H9 (cell line): ENCODE results near the gene SLC2A10. TPM values are rescaled to one million over a fixed set of nuclear protein-coding genes. Genes with fewer than 3 reads are reported as not detected.
A peak's percentile ranks its signal among the peaks of the same experiment; 100 is the strongest.

ENCODE experiments used
- DNase-seq: peaks from one replicate; pipeline ENCODE4 v3.0.0-alpha.2; 2017
- H2AFZ ChIP-seq: one replicate; pipeline ENCODE4 v1.6.1; 2013; ENCODE audit warnings: mild to moderate bottlenecking, low read length, control low read depth, moderate library complexity
- H2AK5ac ChIP-seq: 2 replicates; pipeline ENCODE4 v1.6.1; 2013; ENCODE audit warnings: low read length, control low read depth, mixed read lengths; ENCODE audit not compliant: insufficient read length
- H2BK120ac ChIP-seq: one replicate; pipeline ENCODE4 v1.6.1; 2013; ENCODE audit warnings: low read depth, mild to moderate bottlenecking, low read length, control low read depth, inconsistent platforms; ENCODE audit not compliant: poor library complexity, severe bottlenecking
- H2BK12ac ChIP-seq: 2 replicates; pipeline ENCODE4 v1.6.1; 2013; ENCODE audit warnings: low read length, control low read depth, mixed read lengths, low read depth; ENCODE audit not compliant: insufficient read length
- H2BK15ac ChIP-seq: 2 replicates; pipeline ENCODE4 v1.6.1; 2013; ENCODE audit warnings: low read depth, low read length, control low read depth
- H2BK20ac ChIP-seq: one replicate; pipeline ENCODE4 v1.6.1; 2013; ENCODE audit warnings: low read depth, mild to moderate bottlenecking, low read length, control low read depth, inconsistent platforms; ENCODE audit not compliant: poor library complexity, severe bottlenecking
- H2BK5ac ChIP-seq: 2 replicates; pipeline ENCODE4 v1.6.1; 2013; ENCODE audit warnings: low read length, control low read depth, mixed read lengths; ENCODE audit not compliant: insufficient read length
- H3K14ac ChIP-seq: 2 replicates; pipeline ENCODE4 v1.6.1; 2013; ENCODE audit warnings: low read length, control low read depth; ENCODE audit not compliant: insufficient read depth
- H3K18ac ChIP-seq: 2 replicates; pipeline ENCODE4 v1.6.1; 2013; ENCODE audit warnings: low read depth, mild to moderate bottlenecking, mixed read lengths, low read length, control low read depth; ENCODE audit not compliant: insufficient read length
- H3K23ac ChIP-seq: 2 replicates; pipeline ENCODE4 v1.6.1; 2013; ENCODE audit warnings: low read length, control low read depth, mixed read lengths, low read depth; ENCODE audit not compliant: insufficient read length
- H3K23me2 ChIP-seq: 2 replicates; pipeline ENCODE4 v1.6.1; 2013; ENCODE audit warnings: low read depth, mild to moderate bottlenecking, mixed read lengths, low read length, control low read depth; ENCODE audit not compliant: insufficient read length, poor library complexity, severe bottlenecking
- H3K27ac ChIP-seq: 2 replicates; pipeline ENCODE4 v1.5.1; 2013; ENCODE audit warnings: low read length, control low read depth, mixed read lengths, low read depth; ENCODE audit not compliant: insufficient read length
- H3K27me3 ChIP-seq: 2 replicates; pipeline ENCODE4 v1.6.1; 2013; ENCODE audit warnings: low read length, control low read depth, inconsistent platforms; ENCODE audit not compliant: insufficient read depth
- H3K4ac ChIP-seq: 2 replicates; pipeline ENCODE4 v1.6.1; 2013; ENCODE audit warnings: low read depth, mild to moderate bottlenecking, control low read depth, inconsistent platforms, low read length, moderate library complexity
- H3K4me1 ChIP-seq: 2 replicates; pipeline ENCODE4 v1.6.1; 2013; ENCODE audit warnings: low read length, control low read depth, inconsistent platforms; ENCODE audit not compliant: insufficient read depth
- H3K4me2 ChIP-seq: 2 replicates; pipeline ENCODE4 v1.6.1; 2013; ENCODE audit warnings: low read length, control low read depth, mixed read lengths; ENCODE audit not compliant: insufficient read length, insufficient read depth
- H3K56ac ChIP-seq: 2 replicates; pipeline ENCODE4 v1.6.1; 2013; ENCODE audit warnings: low read depth, mild to moderate bottlenecking, mixed read lengths, low read length, control low read depth; ENCODE audit not compliant: insufficient read length
- H3K79me1 ChIP-seq: 2 replicates; pipeline ENCODE4 v1.6.1; 2013; ENCODE audit warnings: low read depth, mild to moderate bottlenecking, moderate library complexity, low read length, control low read depth, inconsistent platforms; ENCODE audit not compliant: insufficient read depth, poor library complexity, severe bottlenecking
- H3K79me2 ChIP-seq: 2 replicates; pipeline ENCODE4 v1.6.1; 2013; ENCODE audit warnings: low read length, control low read depth, inconsistent platforms; ENCODE audit not compliant: insufficient read depth
- H3K9ac ChIP-seq: 2 replicates; pipeline ENCODE4 v1.6.1; 2013; ENCODE audit warnings: low read length, control low read depth, mixed read lengths; ENCODE audit not compliant: insufficient read length; ENCODE audit errors: extremely low read depth
- H3K9me3 ChIP-seq: one replicate; pipeline ENCODE4 v1.6.1; 2013; ENCODE audit warnings: low read depth, low read length, inconsistent platforms; ENCODE audit not compliant: control insufficient read depth
- H3T11ph ChIP-seq: one replicate; pipeline ENCODE4 v1.6.1; 2013; ENCODE audit warnings: mild to moderate bottlenecking, low read length, control low read depth, inconsistent platforms
- H4K20me1 ChIP-seq: one replicate; pipeline ENCODE4 v1.6.1; 2013; ENCODE audit not compliant: control insufficient read depth, insufficient read length, insufficient read depth
- H4K5ac ChIP-seq: 2 replicates; pipeline ENCODE4 v1.6.1; 2013; ENCODE audit warnings: low read depth, mild to moderate bottlenecking, mixed read lengths, low read length, control low read depth; ENCODE audit not compliant: insufficient read length
- H4K8ac ChIP-seq: replicated peaks from 2 replicates; pipeline ENCODE4 v1.6.1; 2013; ENCODE audit warnings: low read length, control low read depth, mixed read lengths, low read depth; ENCODE audit not compliant: insufficient read length
- H4K91ac ChIP-seq: 2 replicates; pipeline ENCODE4 v1.6.1; 2013; ENCODE audit warnings: low read depth, mild to moderate bottlenecking, moderate library complexity, mixed read lengths, low read length, control low read depth; ENCODE audit not compliant: insufficient read length
- H3K27ac Mint-ChIP-seq, 3 experiments: 2 replicates in 2 of 3; 3 replicates in 1 of 3; pipeline ENCODE4 v1.8.0; 2020 to 2021; ENCODE audit warnings: mixed read lengths in 3 of 3, mild to moderate bottlenecking in 1 of 3, moderate library complexity in 1 of 3
- H3K27me3 Mint-ChIP-seq: 2 replicates; pipeline ENCODE4 v1.8.0; 2021; ENCODE audit warnings: low read depth, mild to moderate bottlenecking, moderate library complexity, mixed read lengths
- H3K36me3 Mint-ChIP-seq, 3 experiments: 2 replicates in 2 of 3; 3 replicates in 1 of 3; pipeline ENCODE4 v1.8.0; 2020 to 2021; ENCODE audit warnings: low read depth in 3 of 3, mixed read lengths in 3 of 3; ENCODE audit not compliant: insufficient read depth in 1 of 3
- H3K4me1 Mint-ChIP-seq, 2 experiments: 2 replicates each; pipeline ENCODE4 v1.8.0; 2020; ENCODE audit warnings: mixed read lengths in 2 of 2
- H3K4me3 Mint-ChIP-seq, 2 experiments: 2 replicates in 1 of 2; 3 replicates in 1 of 2; pipeline ENCODE4 v1.8.0; 2020 to 2021; ENCODE audit warnings: mild to moderate bottlenecking in 2 of 2, mixed read lengths in 2 of 2, moderate library complexity in 1 of 2
- H3K9me3 Mint-ChIP-seq, 2 experiments: 2 replicates in 1 of 2; 3 replicates in 1 of 2; pipeline ENCODE4 v1.8.0; 2020; ENCODE audit warnings: mild to moderate bottlenecking in 2 of 2, mixed read lengths in 2 of 2, moderate library complexity in 1 of 2
- CTCF ChIP-seq: fragments of 200-600 bp; sonication (generic); conservative IDR thresholded peaks from 3 replicates; pipeline ENCODE4 v1.8.0; 2021; ENCODE audit warnings: antibody characterized with exemption, mild to moderate bottlenecking
- WGBS: extraction: QIAGEN DNeasy Blood & Tissue Kit; methylation state at CpG from one replicate; pipeline ENCODE4 v1.1.7; 2013; ENCODE audit warnings: missing lambda C conversion rate, low lambda C conversion rate, mixed read lengths; ENCODE audit not compliant: insufficient read length; ENCODE audit errors: extremely low coverage; 5-methylcytosine and 5-hydroxymethylcytosine counted together
- total RNA-seq: library from RNA; stranded (reverse); gene quantifications from 2 replicates; pipeline ENCODE4 v1.2.1, GENCODE V29; 2021

Gene SLC2A10
- total RNA-seq, 1 experiment from 2014 or later: 8.2 TPM

- Histone ChIP-seq H4K20me1 (no peaks in the 10 kb centered on the region), H3T11ph (no peak overlapping the region), H2BK120ac (no peak overlapping the region), H3K56ac (no peak overlapping the region), H3K4me1 (no peaks in the 10 kb centered on the region; the same call in 1 of the 2 replicates), H4K5ac (no peak overlapping the region), H3K27me3 (no peaks in the 10 kb centered on the region), H3K4me2 (no peak overlapping the region), H2BK5ac (no peak overlapping the region), H3K23ac (no peak overlapping the region), H4K8ac (no peak overlapping the region), H4K91ac (no peak overlapping the region), H3K14ac (no peak overlapping the region), H2BK15ac (no peak overlapping the region), H2AK5ac (no peak overlapping the region), H3K79me2 (no peaks in the 10 kb centered on the region), H3K9ac (no peak overlapping the region), H2AFZ (no peak overlapping the region), H3K27ac (no peak overlapping the region), H3K9me3 (peaks cover 6% of the 10 kb centered on the region), H3K18ac (no peak overlapping the region), H3K4ac (no peak overlapping the region), H2BK12ac (no peak overlapping the region), H3K23me2 (peaks cover 5% of the 10 kb centered on the region), H3K79me1 (no peaks in the 10 kb centered on the region), H2BK20ac (no peak overlapping the region)
- TF ChIP-seq CTCF: peak; percentile 78
- Mint-ChIP-seq H3K27ac (peak overlapping the region in 1 of 3 experiments; percentile 52; a peak in 1 of 7 replicates), H3K4me1 (peaks cover 37 to 47% of the 10 kb centered on the region in 2 experiments), H3K9me3 (peaks cover 13 to 22% of the 10 kb centered on the region in 2 experiments), H3K36me3 (peaks cover 3 to 21% (median 4%) of the 10 kb centered on the region in 3 experiments; a peak in 6 of 7 replicates), H3K4me3 (peak overlapping the region in 1 of 2 experiments; percentile 76; a peak in 2 of 5 replicates), H3K27me3 (peaks cover 7% of the 10 kb centered on the region)
- no CpG with 5 or more reads among the region's 8 CpGs for WGBS
- peak; percentile 78 for DNase-seq
These were observed 1.1 kb upstream of the SLC2A10 start for GRCh38 chr20:46708172-46708860.
